IMR-90 (cell line): ENCODE data around the gene LRRTM3. TPM values are rescaled to one million over a fixed set of nuclear protein-coding genes. Genes with fewer than 3 reads are reported as not detected.

Experiments used
- ATAC-seq: fragments of 200-7000 bp; cut with Tn5 transposase; 2 replicates; pipeline ENCODE4 v1.9.1; 2020; ENCODE audit warnings: low read depth, mild to moderate bottlenecking, moderate library complexity
- BruUV-seq: library from RNA; stranded (reverse); fragments of 400-500 nt; replicated peaks from 2 replicates; lab custom pipeline; 2021; lab: Mats Ljungman, UMichigan
- CTCF ChIA-PET: fragments of 300-600 bp; formaldehyde crosslinking; extraction: SDS; loops from one replicate; lab custom pipeline; 2021; ENCODE audit warnings: antibody characterized with exemption; lab: Yijun Ruan, JAX
- POLR2A ChIA-PET: fragments of 300-600 bp; sonication (Branson Sonifier 250); formaldehyde crosslinking; loops from one replicate; lab custom pipeline; 2022; ENCODE audit warnings: antibody characterized with exemption; ENCODE audit not compliant: unreplicated experiment; lab: Charles Lee
- DNase-seq: peaks from one replicate; pipeline ENCODE4 v3.0.0; 2013
- H2AFZ ChIP-seq: replicated peaks from 2 replicates; pipeline ENCODE3; 2013; ENCODE audit warnings: low read length, mild to moderate bottlenecking; ENCODE audit not compliant: poor library complexity
- H2AK5ac ChIP-seq: 2 replicates; pipeline ENCODE4 v1.6.1; 2013; ENCODE audit warnings: low read depth, low read length, inconsistent platforms
- H2AK9ac ChIP-seq: replicated peaks from 2 replicates; pipeline ENCODE3; 2013; ENCODE audit warnings: mild to moderate bottlenecking, low read depth, low read length, moderate library complexity; ENCODE audit not compliant: poor library complexity
- H2BK120ac ChIP-seq: 2 replicates; pipeline ENCODE4 v1.6.1; 2013; ENCODE audit warnings: low read depth, low read length, inconsistent platforms
- H2BK15ac ChIP-seq: 3 replicates; pipeline ENCODE4 v1.6.1; 2013; ENCODE audit warnings: low read depth, low read length, inconsistent platforms
- H2BK20ac ChIP-seq: 2 replicates; pipeline ENCODE4 v1.6.1; 2013; ENCODE audit warnings: low read depth, mild to moderate bottlenecking, inconsistent platforms, low read length, moderate library complexity
- H2BK5ac ChIP-seq: 2 replicates; pipeline ENCODE4 v1.6.1; 2013; ENCODE audit warnings: mild to moderate bottlenecking, low read depth, low read length, inconsistent platforms; ENCODE audit not compliant: poor library complexity, severe bottlenecking
- H3K14ac ChIP-seq: replicated peaks from 2 replicates; pipeline ENCODE4 v1.6.1; 2013; ENCODE audit warnings: low read depth, low read length, inconsistent platforms
- H3K18ac ChIP-seq: 2 replicates; pipeline ENCODE4 v1.6.1; 2013; ENCODE audit warnings: low read depth, low read length, control low read depth
- H3K23ac ChIP-seq: 2 replicates; pipeline ENCODE4 v1.6.1; 2013; ENCODE audit warnings: low read depth, low read length, inconsistent platforms
- H3K27ac ChIP-seq: 2 replicates; pipeline ENCODE4 v1.5.1; 2013; ENCODE audit warnings: mild to moderate bottlenecking, control low read depth, low read length; ENCODE audit not compliant: insufficient read depth
- H3K27me3 ChIP-seq: 2 replicates; pipeline ENCODE4 v1.6.1; 2013; ENCODE audit warnings: low read length; ENCODE audit not compliant: control insufficient read depth, insufficient read depth
- H3K36me3 ChIP-seq: 2 replicates; pipeline ENCODE4 v1.6.1; 2013; ENCODE audit warnings: low read length, mixed read lengths; ENCODE audit not compliant: control insufficient read depth, insufficient read depth
- H3K4ac ChIP-seq: 2 replicates; pipeline ENCODE4 v1.6.1; 2013; ENCODE audit warnings: low read depth, low read length, inconsistent platforms
- H3K4me1 ChIP-seq: 2 replicates; pipeline ENCODE4 v1.6.1; 2013; ENCODE audit warnings: low read length, mixed read lengths; ENCODE audit not compliant: control insufficient read depth, insufficient read depth
- H3K4me2 ChIP-seq: 2 replicates; pipeline ENCODE4 v1.6.1; 2013; ENCODE audit warnings: low read depth, mild to moderate bottlenecking, control low read depth, low read length, moderate library complexity
- H3K4me3 ChIP-seq: 2 replicates; pipeline ENCODE4 v1.5.1; 2013; ENCODE audit warnings: low read depth, mild to moderate bottlenecking, control low read depth, low read length, moderate library complexity; ENCODE audit not compliant: insufficient read depth
- H3K56ac ChIP-seq: 2 replicates; pipeline ENCODE4 v1.6.1; 2013; ENCODE audit warnings: low read length, inconsistent platforms; ENCODE audit not compliant: insufficient read depth; ENCODE audit errors: extremely low read depth
- H3K79me1 ChIP-seq, 2 experiments: 2 replicates each; pipeline ENCODE4 v1.6.1; 2013; ENCODE audit warnings: low read length in 2 of 2, inconsistent platforms in 1 of 2, low read depth in 1 of 2
- H3K9ac ChIP-seq: 2 replicates; pipeline ENCODE4 v1.6.1; 2013; ENCODE audit warnings: low read depth, low read length, control low read depth
- H3K9me1 ChIP-seq: 2 replicates; pipeline ENCODE4 v1.6.1; 2013; ENCODE audit warnings: low read length, inconsistent platforms; ENCODE audit not compliant: insufficient read depth
- H3K9me3 ChIP-seq: 2 replicates; pipeline ENCODE4 v1.6.1; 2013; ENCODE audit warnings: low read length; ENCODE audit not compliant: control insufficient read depth, insufficient read depth
- H4K20me1 ChIP-seq: 2 replicates; pipeline ENCODE4 v1.6.1; 2013; ENCODE audit warnings: low read length, inconsistent platforms; ENCODE audit not compliant: insufficient read depth
- H4K5ac ChIP-seq: 2 replicates; pipeline ENCODE4 v1.6.1; 2013; ENCODE audit warnings: mild to moderate bottlenecking, low read depth, low read length, control low read depth
- H4K8ac ChIP-seq, 2 experiments: 2 replicates each; pipeline ENCODE4 v1.6.1; 2013; ENCODE audit warnings: low read depth in 2 of 2, low read length in 2 of 2, control low read depth in 1 of 2, inconsistent platforms in 1 of 2
- H4K91ac ChIP-seq: 2 replicates; pipeline ENCODE4 v1.6.1; 2013; ENCODE audit warnings: low read depth, low read length, inconsistent platforms; ENCODE audit not compliant: insufficient read depth
- CTCF ChIP-seq: conservative IDR thresholded peaks from 2 replicates; pipeline ENCODE4 v1.5.1; 2012; ENCODE audit warnings: mild to moderate bottlenecking, low read depth, low read length, improper control_type of control experiment
- MAFK ChIP-seq: IDR thresholded peaks from 2 replicates; pipeline ENCODE4 v1.6.1; 2012; ENCODE audit warnings: low read depth, low read length, improper control_type of control experiment
- MAZ ChIP-seq: IDR thresholded peaks from 2 replicates; pipeline ENCODE4 v1.6.1; 2012; ENCODE audit warnings: low read depth, mild to moderate bottlenecking, low read length, improper control_type of control experiment, moderate library complexity, borderline replicate concordance
- POLR2A ChIP-seq: IDR thresholded peaks from 2 replicates; pipeline ENCODE4 v1.6.1; 2012; ENCODE audit warnings: mild to moderate bottlenecking, low read depth, low read length
- RAD21 ChIP-seq: IDR thresholded peaks from 2 replicates; pipeline ENCODE4 v1.6.1; 2012; ENCODE audit warnings: low read length, improper control_type of control experiment
- RCOR1 ChIP-seq: IDR thresholded peaks from 2 replicates; pipeline ENCODE4 v1.6.1; 2012; ENCODE audit warnings: mild to moderate bottlenecking, low read length, improper control_type of control experiment; ENCODE audit not compliant: insufficient replicate concordance
- WGBS, 2 experiments: methylation state at CpG; one replicate each; pipeline versions ENCODE4 v1.1.5 to v1.1.7; 2013; ENCODE audit warnings: missing lambda C conversion rate in 2 of 2; ENCODE audit not compliant: insufficient read length in 1 of 2; ENCODE audit errors: extremely low coverage in 2 of 2; 5-methylcytosine and 5-hydroxymethylcytosine counted together
- dilution Hi-C: fragments of 300-500 bp; cut with HindIII; formaldehyde crosslinking; loops from one replicate; pipeline ENCODE4 v1.14.3; 2018; ENCODE audit warnings: low sequenced_read_pairs; ENCODE audit not compliant: unreplicated experiment
- in situ Hi-C: fragments of 300-500 bp; cut with MboI; formaldehyde crosslinking; loops from 3 replicates; pipeline ENCODE4 v1.14.3; 2019; ENCODE audit warnings: low sequenced_read_pairs, inconsistent platforms, mixed read lengths
- intact Hi-C: fragments of 100-400 bp; cut with micrococcal nuclease; formaldehyde crosslinking; loops from 2 replicates; pipeline ENCODE4 v1.10.0; 2022
- polyA plus RNA-seq, 3 experiments: library from polyadenylated mRNA; depleted of rRNA; stranded (reverse); fragments of >200 nt; gene quantifications; 2 replicates each; pipeline ENCODE4 v1.2.3, GENCODE V29; 2012; ENCODE audit warnings: low replicate concordance in 1 of 3
- total RNA-seq: library from RNA; depleted of rRNA; stranded (reverse); fragments of >200 nt; gene quantifications from 2 replicates; pipeline ENCODE4 v1.2.3, GENCODE V29; 2012

The LRRTM3 gene
- total and polyA plus RNA-seq, 2 of the 4 experiments (the other 2 are of a cell fraction), result under 0.01 TPM; not detected in 1

GRCh38 chr10:67127441-67127840, 201.6 kb downstream of the LRRTM3 start:
- CTCF ChIA-PET, result no interaction called here
- ATAC-seq, result no peak
- H2BK5ac ChIP-seq, result no peak overlapping the region
- no peaks in the 10 kb centered on the region for H3K79me1 ChIP-seq
- no TSS peak for BruUV-seq
- H3K4me3 ChIP-seq, result no peak overlapping the region
- no peak for TF ChIP-seq MAZ
- TF ChIP-seq CTCF, result no peak
- no peak for TF ChIP-seq RAD21
- TF ChIP-seq POLR2A, result no peak
- TF ChIP-seq RCOR1, result no peak
- TF ChIP-seq MAFK, result no peak
- no peak overlapping the region for H4K91ac ChIP-seq
- H3K9me1 ChIP-seq, result no peaks in the 10 kb centered on the region
- no peak overlapping the region for H3K9ac ChIP-seq
- H2BK20ac ChIP-seq, result no peak overlapping the region
- H3K27ac ChIP-seq, result no peak overlapping the region
- no peak overlapping the region for H3K23ac ChIP-seq
- H2BK120ac ChIP-seq, result no peak overlapping the region
- dilution Hi-C loops (no loop called here), intact Hi-C loops (no loop called here), in situ Hi-C loops (no loop called here)
- no peaks in the 10 kb centered on the region for H3K4me1 ChIP-seq
- no peak for DNase-seq
- H2AFZ ChIP-seq, result no peak overlapping the region
- H4K8ac ChIP-seq, result no peak overlapping the region
- no peaks in the 10 kb centered on the region for H4K20me1 ChIP-seq
- no peaks in the 10 kb centered on the region for H3K9me3 ChIP-seq
- no peak overlapping the region for H3K4ac ChIP-seq
- POLR2A ChIA-PET, result no interaction called here
- no peak overlapping the region for H3K4me2 ChIP-seq
- no peak overlapping the region for H3K14ac ChIP-seq
- no CpG with 5 or more reads among the region's 2 CpGs for whole genome bisulfite sequencing, 2 experiments
- H3K36me3 ChIP-seq, result no peaks in the 10 kb centered on the region
- no peak overlapping the region for H4K5ac ChIP-seq
- H3K27me3 ChIP-seq, result no peaks in the 10 kb centered on the region
- no peak overlapping the region for H2AK9ac ChIP-seq
- H2AK5ac ChIP-seq, result no peak overlapping the region
- H2BK15ac ChIP-seq, result no peak overlapping the region
- no peak overlapping the region for H3K18ac ChIP-seq
- no peak overlapping the region for H3K56ac ChIP-seq
